ENCODE results near the gene KDM3B. TPM values are rescaled to one million over a fixed set of nuclear protein-coding genes. Genes with fewer than 3 reads are reported as not detected.
A peak's percentile ranks its signal among the peaks of the same experiment; 100 is the strongest.

KDM3B gene
- total and polyA plus RNA-seq, 9 of the 15 experiments (the other 6 are each of a cell fraction or from before 2014, with no cell fraction given), result 13.8 to 62.8 (median 41.9) TPM

GRCh38 chr5:138467711-138468132 lies 115.2 kb downstream of the KDM3B start (continued):
- TF ChIP-seq, protein P1, sequence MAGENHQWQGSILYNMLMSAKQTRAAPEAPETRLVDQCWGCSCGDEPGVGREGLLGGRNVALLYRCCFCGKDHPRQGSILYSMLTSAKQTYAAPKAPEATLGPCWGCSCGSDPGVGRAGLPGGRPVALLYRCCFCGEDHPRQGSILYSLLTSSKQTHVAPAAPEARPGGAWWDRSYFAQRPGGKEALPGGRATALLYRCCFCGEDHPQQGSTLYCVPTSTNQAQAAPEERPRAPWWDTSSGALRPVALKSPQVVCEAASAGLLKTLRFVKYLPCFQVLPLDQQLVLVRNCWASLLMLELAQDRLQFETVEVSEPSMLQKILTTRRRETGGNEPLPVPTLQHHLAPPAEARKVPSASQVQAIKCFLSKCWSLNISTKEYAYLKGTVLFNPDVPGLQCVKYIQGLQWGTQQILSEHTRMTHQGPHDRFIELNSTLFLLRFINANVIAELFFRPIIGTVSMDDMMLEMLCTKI (IDR thresholded peaks at IDR 0.05; ENCODE audit: partially characterized antibody), result no peak
- TF ChIP-seq FOXM1 (IDR thresholded peaks at IDR 0.05; ENCODE audit: low read depth), result no peak
- 0 out of 2 replicates have a peak, but pooled peaks have one; percentile 23 for TF ChIP-seq FOXM1 (CRISPR knock-in tag; IDR thresholded peaks at IDR 0.05; ENCODE audit: low read depth)
- no peak for TF ChIP-seq ZNF184 (CRISPR knock-in tag; IDR thresholded peaks at IDR 0.05)
- peak; percentile 52; the same call in 1 of the 2 replicates for TF ChIP-seq TOE1 (IDR thresholded peaks at IDR 0.05; ENCODE audit: borderline replicate concordance)
- TF ChIP-seq TOE1 (CRISPR knock-in tag; IDR thresholded peaks at IDR 0.05; ENCODE audit: borderline replicate concordance, low read depth), result no peak
- no peak for TF ChIP-seq CREBBP (IDR thresholded peaks at IDR 0.05; ENCODE audit: low read depth, low read length)
- TF ChIP-seq FOXA3 (CRISPR knock-in tag; conservative IDR thresholded peaks at IDR 0.05 in 1 of 2, IDR thresholded peaks at IDR 0.05 in 1 of 2), result no peak
- peak; percentile 65 for TF ChIP-seq ARHGAP35 (IDR thresholded peaks at IDR 0.05; ENCODE audit: partially characterized antibody)
- TF ChIP-seq, protein P2, sequence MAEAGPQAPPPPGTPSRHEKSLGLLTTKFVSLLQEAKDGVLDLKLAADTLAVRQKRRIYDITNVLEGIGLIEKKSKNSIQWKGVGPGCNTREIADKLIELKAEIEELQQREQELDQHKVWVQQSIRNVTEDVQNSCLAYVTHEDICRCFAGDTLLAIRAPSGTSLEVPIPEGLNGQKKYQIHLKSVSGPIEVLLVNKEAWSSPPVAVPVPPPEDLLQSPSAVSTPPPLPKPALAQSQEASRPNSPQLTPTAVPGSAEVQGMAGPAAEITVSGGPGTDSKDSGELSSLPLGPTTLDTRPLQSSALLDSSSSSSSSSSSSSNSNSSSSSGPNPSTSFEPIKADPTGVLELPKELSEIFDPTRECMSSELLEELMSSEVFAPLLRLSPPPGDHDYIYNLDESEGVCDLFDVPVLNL (CRISPR knock-in tag; IDR thresholded peaks at IDR 0.05; ENCODE audit: low read depth), result 0 out of 2 replicates have a peak, but pooled peaks have one; percentile 34
- peak; percentile 37 for TF ChIP-seq NFIC (IDR thresholded peaks at IDR 0.05)
- TF ChIP-seq YY1 (IDR thresholded peaks at IDR 0.05; ENCODE audit: borderline replicate concordance in 1 of 3, control insufficient read depth in 1 of 3, extremely low read depth in 1 of 3, insufficient read depth in 3 of 3, insufficient read length in 1 of 3, insufficient replicate concordance in 2 of 3, low read depth in 1 of 3, low read length in 2 of 3), result peak in 2 of 3 experiments; percentile 12 to 61
- TF ChIP-seq, protein P3, sequence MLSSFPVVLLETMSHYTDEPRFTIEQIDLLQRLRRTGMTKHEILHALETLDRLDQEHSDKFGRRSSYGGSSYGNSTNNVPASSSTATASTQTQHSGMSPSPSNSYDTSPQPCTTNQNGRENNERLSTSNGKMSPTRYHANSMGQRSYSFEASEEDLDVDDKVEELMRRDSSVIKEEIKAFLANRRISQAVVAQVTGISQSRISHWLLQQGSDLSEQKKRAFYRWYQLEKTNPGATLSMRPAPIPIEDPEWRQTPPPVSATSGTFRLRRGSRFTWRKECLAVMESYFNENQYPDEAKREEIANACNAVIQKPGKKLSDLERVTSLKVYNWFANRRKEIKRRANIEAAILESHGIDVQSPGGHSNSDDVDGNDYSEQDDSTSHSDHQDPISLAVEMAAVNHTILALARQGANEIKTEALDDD (IDR thresholded peaks at IDR 0.05), result no peak
- peak; percentile 99 for TF ChIP-seq SUPT5H (IDR thresholded peaks at IDR 0.05)
- peak; percentile 99 for TF ChIP-seq RBM39 (optimal IDR thresholded peaks at IDR 0.05; ENCODE audit: low read depth, low read length)
- TF ChIP-seq ZNF511 (CRISPR knock-in tag; IDR thresholded peaks at IDR 0.05), result no peak
- no peak for TF ChIP-seq FOXK2 (conservative IDR thresholded peaks at IDR 0.05 in 1 of 2, IDR thresholded peaks at IDR 0.05 in 1 of 2; ENCODE audit: low read depth in 2 of 2)
- TF ChIP-seq RBFOX2 (IDR thresholded peaks at IDR 0.05; ENCODE audit: low read depth, low read length), result peak; percentile 84
- no peak for TF ChIP-seq ZBED1 (IDR thresholded peaks at IDR 0.05)
- TF ChIP-seq POLR2AphosphoS2 (IDR thresholded peaks at IDR 0.05; ENCODE audit: low read length), result peak; percentile 72; the same call in 1 of the 2 replicates
- peak; percentile 14 for TF ChIP-seq TAF1 (IDR thresholded peaks at IDR 0.05; ENCODE audit: control insufficient read depth, extremely low read depth, insufficient read depth, low read length, severe bottlenecking)
- peak; percentile 54 for TF ChIP-seq GABPB1 (CRISPR knock-in tag; IDR thresholded peaks at IDR 0.05)
- TF ChIP-seq MEF2A (IDR thresholded peaks at IDR 0.05; ENCODE audit: control insufficient read depth, low read depth, low read length), result 0 out of 2 replicates have a peak, but pooled peaks have one; percentile 1
- TF ChIP-seq ZC3H4 (CRISPR knock-in tag; IDR thresholded peaks at IDR 0.05; ENCODE audit: borderline replicate concordance), result peak; percentile 20; the same call in 1 of the 2 replicates
